Activated naive CD4-positive, alpha-beta T cell treated with Interleukin-2 at 50 U/mL for 16 hours (primary cell): ENCODE measurements around the gene MIA3.
"Not testable (repeated sequence)": the region's sequence is repeated elsewhere in the genome, so short reads cannot be mapped to it uniquely, and the experiment has no call there.

Experiments
- DNase-seq: peaks from one replicate; pipeline ENCODE4 v3.0.0-alpha.2; 2020

The MIA3 gene, protein sequence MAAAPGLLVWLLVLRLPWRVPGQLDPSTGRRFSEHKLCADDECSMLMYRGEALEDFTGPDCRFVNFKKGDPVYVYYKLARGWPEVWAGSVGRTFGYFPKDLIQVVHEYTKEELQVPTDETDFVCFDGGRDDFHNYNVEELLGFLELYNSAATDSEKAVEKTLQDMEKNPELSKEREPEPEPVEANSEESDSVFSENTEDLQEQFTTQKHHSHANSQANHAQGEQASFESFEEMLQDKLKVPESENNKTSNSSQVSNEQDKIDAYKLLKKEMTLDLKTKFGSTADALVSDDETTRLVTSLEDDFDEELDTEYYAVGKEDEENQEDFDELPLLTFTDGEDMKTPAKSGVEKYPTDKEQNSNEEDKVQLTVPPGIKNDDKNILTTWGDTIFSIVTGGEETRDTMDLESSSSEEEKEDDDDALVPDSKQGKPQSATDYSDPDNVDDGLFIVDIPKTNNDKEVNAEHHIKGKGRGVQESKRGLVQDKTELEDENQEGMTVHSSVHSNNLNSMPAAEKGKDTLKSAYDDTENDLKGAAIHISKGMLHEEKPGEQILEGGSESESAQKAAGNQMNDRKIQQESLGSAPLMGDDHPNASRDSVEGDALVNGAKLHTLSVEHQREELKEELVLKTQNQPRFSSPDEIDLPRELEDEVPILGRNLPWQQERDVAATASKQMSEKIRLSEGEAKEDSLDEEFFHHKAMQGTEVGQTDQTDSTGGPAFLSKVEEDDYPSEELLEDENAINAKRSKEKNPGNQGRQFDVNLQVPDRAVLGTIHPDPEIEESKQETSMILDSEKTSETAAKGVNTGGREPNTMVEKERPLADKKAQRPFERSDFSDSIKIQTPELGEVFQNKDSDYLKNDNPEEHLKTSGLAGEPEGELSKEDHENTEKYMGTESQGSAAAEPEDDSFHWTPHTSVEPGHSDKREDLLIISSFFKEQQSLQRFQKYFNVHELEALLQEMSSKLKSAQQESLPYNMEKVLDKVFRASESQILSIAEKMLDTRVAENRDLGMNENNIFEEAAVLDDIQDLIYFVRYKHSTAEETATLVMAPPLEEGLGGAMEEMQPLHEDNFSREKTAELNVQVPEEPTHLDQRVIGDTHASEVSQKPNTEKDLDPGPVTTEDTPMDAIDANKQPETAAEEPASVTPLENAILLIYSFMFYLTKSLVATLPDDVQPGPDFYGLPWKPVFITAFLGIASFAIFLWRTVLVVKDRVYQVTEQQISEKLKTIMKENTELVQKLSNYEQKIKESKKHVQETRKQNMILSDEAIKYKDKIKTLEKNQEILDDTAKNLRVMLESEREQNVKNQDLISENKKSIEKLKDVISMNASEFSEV (N-terminal part only)

DNA sequence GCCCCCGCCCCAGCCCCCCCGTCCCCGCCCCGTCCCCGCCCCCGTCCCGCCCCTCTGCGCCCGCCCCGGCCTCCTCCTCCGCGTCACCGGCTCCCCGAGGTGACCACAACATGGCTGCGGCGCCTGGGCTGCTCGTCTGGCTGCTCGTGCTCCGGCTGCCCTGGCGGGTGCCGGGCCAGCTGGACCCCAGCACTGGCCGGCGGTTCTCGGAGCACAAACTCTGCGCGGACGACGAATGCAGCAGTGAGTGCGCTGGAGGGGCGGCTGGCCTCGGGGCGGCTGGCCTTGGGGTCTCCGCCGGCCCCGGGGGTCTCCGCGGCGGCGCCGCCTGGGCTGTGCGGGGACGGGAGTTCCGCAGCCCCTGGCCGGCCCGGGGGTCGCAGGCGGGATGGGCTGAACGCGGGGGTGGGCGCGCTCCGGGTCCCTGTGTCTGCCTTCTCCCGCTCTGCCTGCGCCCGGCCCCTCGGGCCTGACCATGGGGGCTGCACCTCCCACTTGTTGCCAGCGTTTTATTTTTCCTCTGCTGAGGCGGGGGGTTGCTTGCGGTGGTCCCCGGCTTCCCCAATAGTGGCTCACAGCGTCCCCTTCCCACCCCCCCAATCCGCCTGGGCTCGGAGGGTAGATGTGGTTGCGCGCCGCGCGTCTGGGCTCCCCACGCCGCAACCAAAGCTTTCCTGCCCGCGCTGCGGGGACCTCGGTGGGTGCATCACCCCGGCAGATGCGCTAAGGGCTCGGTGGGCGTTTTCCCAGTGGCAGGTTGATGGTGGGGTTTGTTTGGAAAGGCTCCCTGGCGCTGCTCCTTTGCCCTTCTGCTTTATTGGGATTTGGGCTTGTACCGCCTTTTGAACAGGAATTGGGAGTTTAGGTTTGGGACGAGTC, at the start of gene MIA3:
TSS of gene MIA3 (plus strand) at position 97 of the 879 bp plus-strand sequence. CDS start at position 111, 14 bp downstream.
- DNase-seq = peak; percentile 73

DNA sequence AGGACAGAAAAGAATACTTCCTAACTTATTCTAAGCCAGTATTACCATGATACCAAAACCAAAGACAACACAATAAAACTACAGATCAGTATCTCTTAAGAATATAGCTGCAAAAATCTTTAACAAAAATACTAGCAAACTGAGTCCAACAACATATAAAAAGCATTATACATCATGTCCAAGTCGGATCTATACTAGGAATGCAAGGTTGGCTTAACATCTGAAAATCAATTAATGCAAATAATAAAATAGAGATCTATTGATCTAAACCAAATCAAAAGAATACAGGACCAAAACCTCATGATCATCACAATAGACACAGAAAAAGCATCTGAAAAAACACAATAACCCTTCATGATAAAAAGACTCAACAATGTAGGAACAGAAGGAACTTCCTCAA, 47.1 kb upstream of the MIA3 start:
- DNase-seq = no peak

DNA sequence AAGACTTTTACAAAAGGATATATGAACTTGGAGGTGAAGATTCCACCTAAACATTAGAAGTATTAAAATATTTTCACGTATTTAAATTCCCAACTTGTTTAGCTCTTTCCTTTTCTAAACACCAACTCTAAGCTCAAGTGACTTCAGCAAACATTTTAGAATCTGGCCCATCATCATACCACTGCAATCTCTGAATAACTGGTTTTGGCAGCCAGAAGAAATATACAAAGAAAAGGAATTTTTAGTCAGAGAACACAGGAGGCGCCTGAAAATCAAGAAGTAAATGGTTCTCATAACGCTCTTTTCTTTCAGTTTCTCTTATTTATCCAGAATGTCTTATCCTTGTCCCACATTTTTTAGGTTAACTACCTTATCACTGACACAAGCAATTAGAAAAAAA, 38.6 kb upstream of the MIA3 start:
- DNase-seq = no peak

DNA sequence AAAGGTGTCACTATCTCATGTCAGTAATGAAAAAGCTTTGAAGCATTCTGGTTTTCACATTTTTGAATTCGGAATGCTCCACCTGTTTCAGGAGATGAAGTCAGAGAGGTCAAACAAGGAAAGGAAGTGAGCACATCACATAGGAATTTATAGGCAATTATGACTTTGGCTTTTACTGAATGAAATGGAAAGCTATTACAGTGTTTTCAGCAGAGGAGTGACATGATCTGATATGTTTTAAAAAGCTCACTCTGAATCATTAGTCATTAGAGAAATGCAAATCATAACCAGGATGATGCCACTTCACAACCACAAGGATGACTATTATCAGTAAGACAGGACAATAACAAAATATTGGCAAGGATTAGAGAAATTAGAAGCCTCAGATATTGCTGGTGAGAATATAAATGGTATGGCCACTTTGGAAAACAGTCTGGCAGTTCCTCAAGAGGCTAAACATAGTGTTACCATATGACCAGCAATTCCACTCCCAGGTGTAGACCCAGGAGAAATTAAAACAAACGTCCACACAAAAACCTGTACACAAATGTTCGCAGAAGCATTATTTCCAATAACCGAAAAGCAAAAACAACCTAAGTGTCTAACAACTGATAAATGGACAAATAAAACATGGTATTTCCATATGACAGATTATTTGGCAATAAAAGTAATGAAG, 35.7 kb upstream of the MIA3 start:
- no peak for DNase-seq

DNA sequence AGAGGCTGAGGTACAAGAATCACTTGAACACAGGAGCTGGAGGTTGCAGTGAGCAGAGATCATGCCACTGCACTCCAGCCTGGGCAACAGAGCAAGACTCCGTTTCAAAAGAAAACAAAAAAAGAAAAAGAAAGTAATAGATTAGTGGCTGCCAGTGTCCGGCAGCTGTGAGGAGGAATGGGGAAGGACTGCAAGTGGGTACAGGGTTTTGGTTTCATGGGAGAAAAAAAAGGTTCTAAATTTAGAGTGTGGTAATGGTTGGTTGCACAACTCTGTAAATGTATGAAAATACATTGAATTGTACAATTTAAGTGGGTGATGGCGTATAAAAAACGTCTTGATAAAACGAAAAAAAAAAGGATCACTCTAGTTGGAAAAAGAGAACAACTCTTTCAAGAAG, 34.8 kb upstream of the MIA3 start:
- DNase-seq = no peak

DNA sequence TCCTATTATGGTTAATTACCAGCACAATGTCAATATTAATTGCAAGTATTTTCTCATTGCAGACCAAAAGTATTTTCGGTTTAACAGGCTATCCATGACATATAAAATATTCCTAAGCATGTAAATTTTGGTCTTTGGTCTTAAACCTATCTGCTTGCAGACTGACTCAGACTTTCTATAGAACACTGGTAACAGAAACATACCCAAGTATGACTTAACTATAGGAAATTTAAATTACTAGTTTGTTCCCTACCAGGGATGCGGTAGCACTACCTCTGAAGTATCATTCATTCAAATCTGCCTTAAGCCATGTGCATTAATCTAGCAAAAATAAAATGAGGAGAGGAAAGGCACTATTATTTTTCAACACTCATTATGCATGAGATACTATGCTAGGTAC, 31.1 kb upstream of the MIA3 start:
- no peak for DNase-seq

DNA sequence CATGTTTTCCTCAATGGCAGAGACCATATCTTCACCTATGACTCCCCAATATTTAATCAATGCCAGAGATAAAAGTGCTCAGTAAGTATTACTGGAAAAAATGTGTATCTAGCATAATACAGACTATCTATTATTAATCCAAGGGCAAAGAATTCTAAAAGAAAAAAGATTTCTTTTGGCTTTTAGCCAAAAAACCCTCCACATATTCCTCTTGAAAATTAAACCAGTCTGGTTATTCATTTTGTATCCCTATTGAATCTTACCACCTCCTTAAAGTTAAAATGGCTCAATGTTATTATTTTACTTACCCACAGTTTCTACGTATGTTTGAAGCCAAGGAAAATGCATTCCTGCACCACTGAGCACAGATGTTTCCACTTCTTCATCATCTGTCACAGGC, 29.8 kb upstream of the MIA3 start:
- DNase-seq = no peak

DNA sequence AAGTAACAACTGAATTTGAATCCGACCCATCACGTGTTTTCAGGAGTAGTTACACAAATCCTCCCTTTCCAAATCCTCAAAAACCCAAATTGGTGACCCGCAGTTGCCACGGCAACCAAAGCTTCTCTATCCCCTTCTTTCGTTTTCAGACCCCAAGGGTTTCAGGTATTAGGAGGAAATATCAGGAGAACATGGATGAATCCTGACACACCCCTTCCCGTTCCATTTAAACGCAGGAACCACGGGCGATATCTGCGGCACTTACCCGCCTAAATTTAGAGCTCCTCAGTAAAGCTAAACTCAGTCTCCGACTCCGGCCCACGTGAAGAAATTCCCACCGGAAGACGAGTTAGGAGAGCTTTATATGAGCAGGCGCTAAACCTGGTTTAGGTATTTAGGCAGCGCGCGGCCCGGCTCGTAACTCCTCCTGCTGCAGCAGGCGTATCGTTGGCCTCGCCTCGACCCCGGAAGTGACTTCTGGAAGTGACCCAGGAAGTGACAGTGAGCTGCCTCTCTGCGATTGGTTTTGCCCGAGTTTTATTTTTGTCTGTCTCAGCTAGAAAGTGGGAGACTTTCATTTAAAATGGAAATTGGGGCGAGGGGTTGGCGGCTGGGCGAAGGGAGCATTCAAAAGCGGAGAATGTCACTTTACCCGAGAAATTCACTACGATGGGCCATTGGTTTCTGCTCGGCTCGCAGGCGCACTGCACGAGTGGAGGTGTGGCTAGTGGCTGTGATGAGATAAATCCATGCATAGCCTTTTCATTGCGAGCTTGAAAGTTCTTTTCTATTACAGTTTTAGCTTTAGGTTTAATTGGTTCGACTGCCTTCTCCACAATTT, 28.2 kb upstream of the MIA3 start, which contains the start of gene TAF1A:
TSS of gene TAF1A (minus strand) at position 472 of the 841 bp plus-strand sequence.
- peak; percentile 87 for DNase-seq

DNA sequence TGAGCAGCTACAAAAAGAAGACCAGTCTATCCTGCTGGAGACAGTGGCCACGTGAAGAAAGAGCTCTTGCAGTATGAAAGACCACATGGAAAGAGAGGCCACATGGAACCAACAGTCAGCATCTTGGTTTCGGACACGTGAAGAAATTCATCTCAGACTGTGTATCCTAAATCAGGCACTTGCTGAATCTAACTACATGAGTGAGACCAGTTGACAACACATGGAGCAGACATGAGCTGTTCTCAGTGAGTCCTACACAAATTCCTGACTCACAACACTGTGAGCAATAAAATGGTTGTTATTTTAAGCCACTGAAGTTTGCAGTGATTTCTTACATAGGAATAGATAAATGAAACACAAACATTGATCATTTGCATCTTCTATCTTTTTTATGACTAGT, 25.7 kb upstream of the MIA3 start:
- no peak for DNase-seq

DNA sequence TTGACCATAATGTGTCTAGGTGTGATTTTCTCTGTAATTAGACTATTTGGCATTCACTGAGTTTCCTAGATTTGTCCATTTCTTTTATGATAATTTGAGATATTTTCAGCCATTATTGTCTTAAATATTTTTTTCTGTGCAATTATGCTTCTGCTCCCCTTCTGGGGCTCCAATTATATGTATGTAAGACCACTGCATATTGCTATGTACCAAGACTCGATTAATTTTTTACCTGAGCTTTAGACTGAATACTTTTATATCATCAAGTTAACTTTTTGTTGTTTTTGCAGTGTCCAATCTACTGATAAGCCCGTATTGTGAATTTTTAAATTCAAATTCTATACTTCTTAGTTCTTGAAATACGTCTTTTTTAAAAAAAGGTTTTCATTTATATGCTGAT, 23.1 kb upstream of the MIA3 start:
- DNase-seq = no peak

DNA sequence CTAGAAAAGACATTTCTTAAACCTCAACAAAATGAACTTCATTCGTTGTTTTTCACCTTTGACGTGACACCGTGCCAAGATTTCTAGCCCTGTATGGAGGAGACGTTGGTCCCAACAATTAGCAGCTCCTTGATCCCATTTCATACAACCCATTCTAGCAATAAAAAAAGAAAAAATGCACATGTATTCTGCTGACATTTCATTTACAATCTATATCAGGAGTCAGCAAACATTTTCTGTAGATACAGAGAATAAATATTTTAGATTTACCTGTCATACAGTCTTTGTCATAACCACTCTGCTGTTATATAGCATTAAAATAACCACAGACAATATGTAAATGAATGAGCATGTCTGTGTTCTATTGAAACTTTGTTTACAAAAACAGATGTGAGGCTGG, 21.2 kb upstream of the MIA3 start:
- no peak for DNase-seq

DNA sequence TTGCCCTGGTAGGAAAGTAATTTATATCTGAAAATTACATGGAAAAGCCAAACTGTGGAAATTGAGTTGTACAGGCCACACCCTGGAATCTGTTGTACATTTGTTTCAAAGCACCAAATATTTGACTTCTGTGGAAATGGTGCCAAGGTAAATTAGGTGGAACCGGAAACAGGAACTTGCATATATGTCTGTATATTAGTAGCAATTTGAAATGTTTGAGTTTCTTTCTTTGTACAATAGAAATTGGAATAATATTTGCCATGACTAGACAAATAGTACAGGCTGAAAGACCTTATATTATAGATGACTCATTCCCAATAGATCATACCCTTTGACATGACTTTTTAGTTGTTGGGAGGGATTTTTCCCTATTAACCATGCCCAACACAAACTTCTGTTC, 17.6 kb upstream of the MIA3 start:
- no peak for DNase-seq

DNA sequence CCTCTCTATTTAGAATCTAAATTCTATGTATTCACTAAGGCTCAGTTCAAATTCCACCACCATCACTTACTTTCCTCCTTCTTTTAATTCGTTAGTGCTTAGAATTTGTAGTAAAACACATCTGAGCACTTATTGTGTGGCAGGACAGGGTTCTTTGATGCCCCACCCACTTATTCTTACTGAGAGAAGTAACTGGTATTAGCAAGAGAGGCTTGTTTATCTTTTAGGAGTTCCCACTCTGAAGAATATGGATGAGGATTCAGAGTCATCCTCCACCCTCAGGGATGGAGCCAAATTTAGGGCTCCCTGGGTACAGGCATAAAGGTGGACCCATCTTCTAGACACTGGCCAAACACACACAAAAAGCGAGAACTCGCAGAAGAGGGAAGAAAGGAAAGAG, 16.6 kb upstream of the MIA3 start:
- DNase-seq = no peak

DNA sequence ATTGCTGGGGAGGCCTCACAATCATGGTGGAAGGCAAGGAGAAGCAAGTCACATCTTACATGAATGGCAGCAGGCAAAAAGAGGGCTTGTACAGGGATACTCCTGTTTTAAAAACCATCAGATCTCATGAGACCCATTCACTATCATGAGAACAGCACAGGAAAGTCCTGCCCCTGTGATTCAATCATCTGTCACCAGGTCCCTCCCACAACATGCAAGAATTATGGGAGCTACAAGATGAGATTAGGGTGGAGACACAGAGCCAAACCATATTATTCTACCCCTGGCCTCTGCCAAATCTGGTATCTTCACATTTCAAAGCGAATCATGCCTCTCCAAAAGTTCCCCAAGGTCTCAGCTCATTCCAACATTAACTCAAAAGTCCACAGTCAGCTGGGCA, 11.1 kb upstream of the MIA3 start:
- no peak for DNase-seq

DNA sequence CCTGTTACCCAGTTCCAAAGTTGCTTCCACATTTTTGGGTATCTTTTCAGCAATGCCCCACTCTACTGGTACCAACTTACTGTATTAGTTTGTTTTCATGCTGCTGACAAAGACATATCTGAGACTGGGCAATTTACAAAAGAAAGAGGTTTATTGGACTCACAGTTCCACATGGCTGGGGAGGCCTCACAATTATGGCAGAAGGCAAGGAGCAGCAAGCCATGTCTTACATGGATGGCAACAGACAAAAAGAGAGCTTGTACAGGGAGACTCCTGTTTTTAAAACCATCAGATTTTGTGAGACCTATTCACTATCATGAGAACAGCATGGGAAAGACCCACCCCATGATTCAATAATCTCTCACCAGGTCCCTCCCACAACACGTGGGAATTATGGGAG, 8.8 kb upstream of the MIA3 start:
- DNase-seq = not testable (repeated sequence)

DNA sequence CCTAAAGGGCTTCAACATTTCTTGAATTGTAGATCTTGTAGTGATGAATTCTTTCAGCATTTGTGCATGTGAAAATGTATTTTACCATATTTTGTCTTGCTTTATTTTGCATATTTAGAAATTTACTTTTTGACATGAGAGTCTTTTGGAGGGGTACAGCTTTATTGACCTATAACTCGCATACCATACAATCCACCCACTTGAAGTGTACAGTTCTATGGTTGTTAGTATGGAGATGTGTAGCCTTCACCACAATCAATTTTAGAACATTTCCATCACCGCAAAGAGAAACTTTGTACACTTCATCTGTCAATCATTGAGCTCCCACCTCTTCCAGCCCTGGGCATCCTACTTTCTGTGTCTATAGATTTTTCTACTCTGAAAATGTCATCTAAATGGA, 7.2 kb upstream of the MIA3 start:
- no peak for DNase-seq

DNA sequence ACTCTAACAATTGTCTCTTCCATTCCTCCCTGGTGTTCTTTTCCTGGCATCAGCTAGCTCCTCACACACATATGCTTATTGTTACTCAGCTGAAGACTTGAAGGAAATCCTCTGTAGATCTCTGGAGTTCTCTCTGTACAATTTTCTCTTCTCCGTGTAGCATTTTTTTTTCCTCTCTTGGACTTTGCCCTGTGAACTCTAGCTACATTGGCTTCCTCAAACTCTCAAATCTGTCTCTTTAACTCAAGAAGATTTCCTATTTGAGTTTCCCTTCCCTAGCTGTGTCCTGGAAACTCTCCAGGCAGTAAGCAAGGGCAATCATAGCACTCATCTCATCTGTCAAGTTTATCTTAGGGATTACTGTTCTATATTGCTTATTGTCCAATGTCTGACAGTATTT, 4.3 kb upstream of the MIA3 start:
- no peak for DNase-seq

DNA sequence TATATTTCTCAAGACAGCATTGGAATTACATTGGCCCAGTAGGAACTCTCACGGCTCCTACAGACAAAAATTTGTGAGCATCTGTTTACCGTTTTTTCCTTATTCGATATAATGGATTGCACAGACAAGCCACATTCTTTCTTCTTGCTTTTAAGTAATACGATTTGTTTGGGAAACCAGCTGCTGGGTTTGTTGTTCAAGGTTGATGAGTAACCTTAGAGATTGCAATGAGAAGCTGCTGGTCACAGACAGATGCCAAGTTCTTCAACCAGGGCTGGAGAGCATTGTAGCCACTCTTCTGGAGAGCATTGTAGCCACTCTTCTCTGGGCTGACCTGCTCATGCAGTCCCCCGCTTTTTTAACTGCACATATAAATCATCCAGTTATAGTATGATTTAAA, 1.4 kb upstream of the MIA3 start:
- no peak for DNase-seq

DNA sequence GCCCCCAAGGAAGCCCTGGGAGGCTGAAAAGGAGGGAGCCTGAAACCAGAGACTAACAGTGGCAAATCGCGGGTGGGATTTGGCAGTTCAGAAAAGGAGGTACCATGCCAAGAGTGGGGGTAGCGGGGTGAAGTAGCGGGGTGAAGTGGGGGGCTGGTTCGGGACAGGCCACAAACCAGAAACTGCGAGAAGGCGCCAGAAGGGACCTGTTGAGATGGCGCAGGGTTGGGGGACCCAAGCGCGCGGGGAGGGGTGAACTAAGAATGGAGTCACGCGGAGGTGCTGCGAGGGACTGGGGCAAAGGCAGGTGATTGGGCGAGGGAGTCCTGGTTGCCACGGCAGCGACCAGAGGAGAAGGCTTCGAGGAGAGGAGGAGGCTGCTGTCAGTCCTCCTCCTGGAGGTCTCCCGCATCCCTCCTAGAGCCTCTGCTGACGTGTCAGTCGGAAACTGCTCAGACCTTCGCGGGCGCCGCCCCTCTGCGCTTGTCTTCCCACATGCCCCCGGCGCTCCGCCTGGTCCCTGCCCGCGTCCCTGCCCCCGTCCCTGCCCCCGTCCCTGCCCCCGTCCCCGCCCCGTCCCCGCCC, 438 bp upstream of the MIA3 start:
- DNase-seq = peak; percentile 90
